Common myeloid progenitor, CD34-positive (primary cell): ENCODE measurements around the gene CD48.
A peak's percentile ranks its signal among the peaks of the same experiment; 100 is the strongest.

Experiments
- CTCF ChIA-PET: fragments of 350-600 bp; sonication (Branson Sonifier 250); formaldehyde crosslinking; loops from one replicate; lab custom pipeline; 2021; ENCODE audit warnings: antibody characterized with exemption; lab: Charles Lee
- POLR2A ChIA-PET: fragments of 350-600 bp; sonication (Branson Sonifier 250); formaldehyde crosslinking; loops from one replicate; lab custom pipeline; 2021; ENCODE audit warnings: antibody characterized with exemption; lab: Charles Lee
- DNase-seq, 3 donors: peaks; one replicate each; pipeline versions ENCODE4 v3.0.0 to v3.0.0-alpha.2; 2013
- H3K27ac ChIP-seq, 2 experiments: 1 replicate in 1 of 2; 2 replicates in 1 of 2; pipeline ENCODE4 v1.7.0; 2013; ENCODE audit warnings: inconsistent platforms in 2 of 2, low read length in 2 of 2, mild to moderate bottlenecking in 2 of 2, low read depth in 1 of 2, moderate library complexity in 1 of 2; ENCODE audit not compliant: severe bottlenecking in 2 of 2, insufficient read depth in 1 of 2, poor library complexity in 1 of 2
- H3K27me3 ChIP-seq, 5 experiments: replicated peaks in 2 of 5; 1 replicate in 3 of 5; 2 replicates in 2 of 5; pipeline versions ENCODE4 v1.6.1 to v1.7.0; 2013; ENCODE audit warnings: low read length in 4 of 5, mild to moderate bottlenecking in 2 of 5, moderate library complexity in 2 of 5, inconsistent platforms in 1 of 5; ENCODE audit not compliant: insufficient read depth in 5 of 5, control insufficient read depth in 4 of 5
- H3K36me3 ChIP-seq, 4 experiments: 1 replicate in 2 of 4; 2 replicates in 2 of 4; pipeline versions ENCODE4 v1.6.1 to v1.7.0; 2013; ENCODE audit warnings: low read length in 3 of 4, control low read depth in 1 of 4, mild to moderate bottlenecking in 1 of 4; ENCODE audit not compliant: control insufficient read depth in 4 of 4, insufficient read depth in 4 of 4
- H3K4me1 ChIP-seq, 4 experiments: 1 replicate in 3 of 4; 2 replicates in 1 of 4; pipeline versions ENCODE4 v1.6.1 to v1.7.1; 2013; ENCODE audit warnings: low read length in 3 of 4, mild to moderate bottlenecking in 3 of 4, control low read depth in 1 of 4, inconsistent platforms in 1 of 4, moderate library complexity in 1 of 4; ENCODE audit not compliant: control insufficient read depth in 4 of 4, insufficient read depth in 4 of 4; ENCODE audit errors: control extremely low read depth in 1 of 4
- H3K4me3 ChIP-seq, 7 experiments: 1 replicate in 4 of 7; 2 replicates in 3 of 7; pipeline versions ENCODE4 v1.5.1 to v1.7.0; 2013; ENCODE audit warnings: mild to moderate bottlenecking in 7 of 7, low read length in 6 of 7, moderate library complexity in 6 of 7, inconsistent platforms in 2 of 7, low read depth in 2 of 7, control low read depth in 1 of 7; ENCODE audit not compliant: insufficient read depth in 4 of 7, control insufficient read depth in 1 of 7; ENCODE audit errors: extremely low read depth in 1 of 7
- H3K9me3 ChIP-seq, 5 experiments: 1 replicate in 4 of 5; 2 replicates in 1 of 5; pipeline versions ENCODE4 v1.6.1 to v1.7.1; 2013; ENCODE audit warnings: low read length in 4 of 5, mild to moderate bottlenecking in 2 of 5, inconsistent platforms in 1 of 5, low read depth in 1 of 5, moderate library complexity in 1 of 5; ENCODE audit not compliant: control insufficient read depth in 4 of 5, insufficient read depth in 2 of 5; ENCODE audit errors: control extremely low read depth in 1 of 5
- WGBS: methylation state at CpG from one replicate; pipeline ENCODE4 v1.1.5; 2013; ENCODE audit not compliant: insufficient coverage; 5-methylcytosine and 5-hydroxymethylcytosine counted together

Gene CD48

GRCh38 chr1:160710517-160711252, 937 bp downstream of the CD48 start:
- peak overlapping the region in 1 of 2 experiments; percentile 59 for H3K27ac ChIP-seq
- peak overlapping the region in 5 of 7 experiments; percentile 46 to 82 (median 57) for H3K4me3 ChIP-seq
- H3K36me3 ChIP-seq = peaks cover 0 to 6% (median 0%) of the 10 kb centered on the region in 4 experiments
- POLR2A ChIA-PET = interaction anchor here (0.6 kb wide), 1 partner anchor 152 kb away, joined by 3 read pairs; the partner anchor contains the start of gene CD244
- 89% methylated on average over 3 of the region's 4 CpGs for WGBS
- no peak for DNase-seq
- H3K9me3 ChIP-seq = no peaks in the 10 kb centered on the region
- peaks cover 54 to 92% (median 62%) of the 10 kb centered on the region in 4 experiments for H3K4me1 ChIP-seq
- CTCF ChIA-PET = interaction anchor here (1.1 to 1.5 kb wide), 3 partner anchors 12 to 242 kb away, joined by 4 read pairs; no protein-coding TSS in a partner anchor
- H3K27me3 ChIP-seq = no peaks in the 10 kb centered on the region

GRCh38 chr1:160709715-160710114, 1.9 kb downstream of the CD48 start:
- Histone ChIP-seq H3K9me3 (no peaks in the 10 kb centered on the region), H3K4me1 (peaks cover 60 to 95% (median 72%) of the 10 kb centered on the region in 4 experiments), H3K36me3 (peaks cover 0 to 6% (median 0%) of the 10 kb centered on the region in 4 experiments), H3K4me3 (peak overlapping the region in 2 of 7 experiments; percentile 79 to 82), H3K27me3 (no peaks in the 10 kb centered on the region), H3K27ac (no peak overlapping the region)
- no peak for DNase-seq
- ChIA-PET POLR2A (no interaction called here), CTCF (interaction anchor here (1.0 kb wide), 1 partner anchor 35 kb away, joined by 3 read pairs; no protein-coding TSS in a partner anchor)
- 80% methylated on average over 1 of the region's 1 CpG for WGBS

GRCh38 chr1:160708801-160709200, 2.8 kb downstream of the CD48 start:
- WGBS = 91% methylated on average over 4 of the region's 4 CpGs
- no peak for DNase-seq
- no peaks in the 10 kb centered on the region for H3K9me3 ChIP-seq
- ChIA-PET POLR2A (no interaction called here), CTCF (interaction anchor here (1.0 to 1.8 kb wide), 4 partner anchors 25 to 90 kb away, joined by 3 to 7 read pairs (median 3); no protein-coding TSS in a partner anchor)
- H3K27ac ChIP-seq = no peak overlapping the region
- peak overlapping the region in 3 of 7 experiments; percentile 13 to 79 (median 20) for H3K4me3 ChIP-seq
- peaks cover 0 to 6% (median 0%) of the 10 kb centered on the region in 4 experiments for H3K36me3 ChIP-seq
- H3K4me1 ChIP-seq = peaks cover 64 to 99% (median 80%) of the 10 kb centered on the region in 4 experiments
- no peaks in the 10 kb centered on the region for H3K27me3 ChIP-seq

- peaks cover 65 to 99% (median 81%) of the 10 kb centered on the region in 4 experiments for H3K4me1 ChIP-seq
- 73% methylated on average over 4 of the region's 4 CpGs for WGBS
- H3K27me3 ChIP-seq = no peaks in the 10 kb centered on the region
- no peaks in the 10 kb centered on the region for H3K9me3 ChIP-seq
- ChIA-PET CTCF (interaction anchor here (0.9 to 4.3 kb wide), 10 partner anchors 16 to 337 kb away, joined by 3 to 19 read pairs (median 4); partner anchors contain the start of gene USF1), POLR2A (interaction anchor here (0.5 to 0.6 kb wide), 2 partner anchors 46 to 240 kb away, joined by 3 read pairs; no protein-coding TSS in a partner anchor)
- peaks cover 0 to 13% (median 0%) of the 10 kb centered on the region in 4 experiments for H3K36me3 ChIP-seq
- no peak overlapping the region for H3K27ac ChIP-seq
- peak overlapping the region in 2 of 7 experiments; percentile 20 to 79 for H3K4me3 ChIP-seq
- peak in 2 of 3 donors; percentile 70 to 74 for DNase-seq
Measured at GRCh38 chr1:160708118-160708517, 3.5 kb downstream of the CD48 start.

- ChIA-PET CTCF (interaction anchor here (0.9 to 4.3 kb wide), 11 partner anchors 16 to 338 kb away, joined by 3 to 19 read pairs (median 3); partner anchors contain the start of gene USF1), POLR2A (interaction anchor here (0.5 kb wide), 1 partner anchor 241 kb away, joined by 3 read pairs; no protein-coding TSS in a partner anchor)
- peaks cover 0 to 14% (median 0%) of the 10 kb centered on the region in 4 experiments for H3K36me3 ChIP-seq
- H3K27me3 ChIP-seq = no peaks in the 10 kb centered on the region
- H3K9me3 ChIP-seq = no peaks in the 10 kb centered on the region
- H3K4me1 ChIP-seq = peaks cover 60 to 98% (median 76%) of the 10 kb centered on the region in 4 experiments
- DNase-seq = peak in 2 of 3 donors; percentile 49 to 60
- H3K27ac ChIP-seq = no peak overlapping the region
- 68% methylated on average over 6 of the region's 8 CpGs for WGBS
- H3K4me3 ChIP-seq = peak overlapping the region in 5 of 7 experiments; percentile 4 to 79 (median 27)
Measured at GRCh38 chr1:160707236-160708064, 4.2 kb downstream of the CD48 start.

- Histone ChIP-seq H3K4me3 (peak overlapping the region in 4 of 7 experiments; percentile 4 to 79 (median 28)), H3K36me3 (peaks cover 0 to 18% (median 0%) of the 10 kb centered on the region in 4 experiments), H3K4me1 (peaks cover 54 to 96% (median 68%) of the 10 kb centered on the region in 4 experiments), H3K27ac (no peak overlapping the region), H3K27me3 (no peaks in the 10 kb centered on the region), H3K9me3 (no peaks in the 10 kb centered on the region)
- DNase-seq = peak in 1 of 3 donors; percentile 24
- ChIA-PET CTCF (interaction anchor here (0.8 to 4.3 kb wide), 7 partner anchors 14 to 339 kb away, joined by 3 to 19 read pairs (median 4); partner anchors contain the start of gene USF1), POLR2A (no interaction called here)
- WGBS = no CpG with 5 or more reads among the region's 4 CpGs
Measured at GRCh38 chr1:160706526-160707235, 4.9 kb downstream of the CD48 start.
